ENCODE measurements around the gene MYO1F. TPM values are rescaled to one million over a fixed set of nuclear protein-coding genes. Genes with fewer than 3 reads are reported as not detected.

Gene MYO1F
- total and polyA plus RNA-seq, 2 of the 13 experiments (the other 11 are each of a cell fraction or from before 2014, with no cell fraction given) = 0.09 to 0.13 TPM

GRCh38 chr19:8505680-8506401, 71.4 kb downstream of the MYO1F start (continued):
- TF ChIP-seq ATF6 (CRISPR knock-in tag; conservative IDR thresholded peaks at IDR 0.05) = no peak
- TF ChIP-seq MEIS2 (CRISPR knock-in tag; IDR thresholded peaks at IDR 0.05) = peak; percentile 57; the same call in 1 of the 2 replicates
- TF ChIP-seq SSRP1 (CRISPR knock-in tag; IDR thresholded peaks at IDR 0.05) = 0 out of 2 replicates have a peak, but pooled peaks have one; percentile 51
- 0 out of 2 replicates have a peak, but pooled peaks have one; percentile 30 for TF ChIP-seq NFATC3 (CRISPR knock-in tag; IDR thresholded peaks at IDR 0.05)
- no peak for TF ChIP-seq SRSF9 (IDR thresholded peaks at IDR 0.05; ENCODE audit: borderline replicate concordance, insufficient read depth, low read depth, low read length, poor library complexity, severe bottlenecking)
- 0 out of 2 replicates have a peak, but pooled peaks have one; percentile 18 for TF ChIP-seq ZNF792 (CRISPR knock-in tag; IDR thresholded peaks at IDR 0.05)
- TF ChIP-seq, protein P1, sequence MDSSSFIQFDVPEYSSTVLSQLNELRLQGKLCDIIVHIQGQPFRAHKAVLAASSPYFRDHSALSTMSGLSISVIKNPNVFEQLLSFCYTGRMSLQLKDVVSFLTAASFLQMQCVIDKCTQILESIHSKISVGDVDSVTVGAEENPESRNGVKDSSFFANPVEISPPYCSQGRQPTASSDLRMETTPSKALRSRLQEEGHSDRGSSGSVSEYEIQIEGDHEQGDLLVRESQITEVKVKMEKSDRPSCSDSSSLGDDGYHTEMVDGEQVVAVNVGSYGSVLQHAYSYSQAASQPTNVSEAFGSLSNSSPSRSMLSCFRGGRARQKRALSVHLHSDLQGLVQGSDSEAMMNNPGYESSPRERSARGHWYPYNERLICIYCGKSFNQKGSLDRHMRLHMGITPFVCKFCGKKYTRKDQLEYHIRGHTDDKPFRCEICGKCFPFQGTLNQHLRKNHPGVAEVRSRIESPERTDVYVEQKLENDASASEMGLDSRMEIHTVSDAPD (CRISPR knock-in tag; IDR thresholded peaks at IDR 0.05) = 0 out of 2 replicates have a peak, but pooled peaks have one; percentile 33
- TF ChIP-seq ZNF782 (CRISPR knock-in tag; IDR thresholded peaks at IDR 0.05; ENCODE audit: borderline replicate concordance) = 0 out of 2 replicates have a peak, but pooled peaks have one; percentile 44
- TF ChIP-seq ZNF224 (CRISPR knock-in tag; IDR thresholded peaks at IDR 0.05) = no peak
- TF ChIP-seq NBN (conservative IDR thresholded peaks at IDR 0.05) = no peak
- peak; percentile 43; the same call in 1 of the 2 replicates for TF ChIP-seq SALL2 (CRISPR knock-in tag; IDR thresholded peaks at IDR 0.05)
- TF ChIP-seq, protein P2, sequence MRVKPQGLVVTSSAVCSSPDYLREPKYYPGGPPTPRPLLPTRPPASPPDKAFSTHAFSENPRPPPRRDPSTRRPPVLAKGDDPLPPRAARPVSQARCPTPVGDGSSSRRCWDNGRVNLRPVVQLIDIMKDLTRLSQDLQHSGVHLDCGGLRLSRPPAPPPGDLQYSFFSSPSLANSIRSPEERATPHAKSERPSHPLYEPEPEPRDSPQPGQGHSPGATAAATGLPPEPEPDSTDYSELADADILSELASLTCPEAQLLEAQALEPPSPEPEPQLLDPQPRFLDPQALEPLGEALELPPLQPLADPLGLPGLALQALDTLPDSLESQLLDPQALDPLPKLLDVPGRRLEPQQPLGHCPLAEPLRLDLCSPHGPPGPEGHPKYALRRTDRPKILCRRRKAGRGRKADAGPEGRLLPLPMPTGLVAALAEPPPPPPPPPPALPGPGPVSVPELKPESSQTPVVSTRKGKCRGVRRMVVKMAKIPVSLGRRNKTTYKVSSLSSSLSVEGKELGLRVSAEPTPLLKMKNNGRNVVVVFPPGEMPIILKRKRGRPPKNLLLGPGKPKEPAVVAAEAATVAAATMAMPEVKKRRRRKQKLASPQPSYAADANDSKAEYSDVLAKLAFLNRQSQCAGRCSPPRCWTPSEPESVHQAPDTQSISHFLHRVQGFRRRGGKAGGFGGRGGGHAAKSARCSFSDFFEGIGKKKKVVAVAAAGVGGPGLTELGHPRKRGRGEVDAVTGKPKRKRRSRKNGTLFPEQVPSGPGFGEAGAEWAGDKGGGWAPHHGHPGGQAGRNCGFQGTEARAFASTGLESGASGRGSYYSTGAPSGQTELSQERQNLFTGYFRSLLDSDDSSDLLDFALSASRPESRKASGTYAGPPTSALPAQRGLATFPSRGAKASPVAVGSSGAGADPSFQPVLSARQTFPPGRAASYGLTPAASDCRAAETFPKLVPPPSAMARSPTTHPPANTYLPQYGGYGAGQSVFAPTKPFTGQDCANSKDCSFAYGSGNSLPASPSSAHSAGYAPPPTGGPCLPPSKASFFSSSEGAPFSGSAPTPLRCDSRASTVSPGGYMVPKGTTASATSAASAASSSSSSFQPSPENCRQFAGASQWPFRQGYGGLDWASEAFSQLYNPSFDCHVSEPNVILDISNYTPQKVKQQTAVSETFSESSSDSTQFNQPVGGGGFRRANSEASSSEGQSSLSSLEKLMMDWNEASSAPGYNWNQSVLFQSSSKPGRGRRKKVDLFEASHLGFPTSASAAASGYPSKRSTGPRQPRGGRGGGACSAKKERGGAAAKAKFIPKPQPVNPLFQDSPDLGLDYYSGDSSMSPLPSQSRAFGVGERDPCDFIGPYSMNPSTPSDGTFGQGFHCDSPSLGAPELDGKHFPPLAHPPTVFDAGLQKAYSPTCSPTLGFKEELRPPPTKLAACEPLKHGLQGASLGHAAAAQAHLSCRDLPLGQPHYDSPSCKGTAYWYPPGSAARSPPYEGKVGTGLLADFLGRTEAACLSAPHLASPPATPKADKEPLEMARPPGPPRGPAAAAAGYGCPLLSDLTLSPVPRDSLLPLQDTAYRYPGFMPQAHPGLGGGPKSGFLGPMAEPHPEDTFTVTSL (CRISPR knock-in tag; IDR thresholded peaks at IDR 0.05; ENCODE audit: borderline replicate concordance) = no peak
- TF ChIP-seq RBM39 (IDR thresholded peaks at IDR 0.05; ENCODE audit: low read depth, low read length, poor library complexity, severe bottlenecking) = peak; percentile 68
- TF ChIP-seq CSRNP1 (CRISPR knock-in tag; IDR thresholded peaks at IDR 0.05) = peak; percentile 59

Data from HepG2 (cell line).